Stimulated activated CD4-positive, alpha-beta T cell treated with anti-CD3 and anti-CD28 coated beads, Interleukin-15, amount 100 ng/mL, for 1 hour (primary cell): ENCODE results near the gene PGR.

Source experiments
- DNase-seq, 2 donors: peaks; one replicate each; pipeline ENCODE4 v3.0.0-alpha.2; 2020; ENCODE audit warnings: low read depth in 1 of 2, low spot score in 1 of 2

The PGR gene

GRCh38 chr11:101129203-101129943 is at the start of gene PGR:
PGR (minus strand) TSS chr11:101129813; CDS start chr11:101129070, 743 bp downstream.
- no peak for DNase-seq

GRCh38 chr11:101176381-101176780 is 46.8 kb upstream of the PGR start:
- no peak for DNase-seq

DNA sequence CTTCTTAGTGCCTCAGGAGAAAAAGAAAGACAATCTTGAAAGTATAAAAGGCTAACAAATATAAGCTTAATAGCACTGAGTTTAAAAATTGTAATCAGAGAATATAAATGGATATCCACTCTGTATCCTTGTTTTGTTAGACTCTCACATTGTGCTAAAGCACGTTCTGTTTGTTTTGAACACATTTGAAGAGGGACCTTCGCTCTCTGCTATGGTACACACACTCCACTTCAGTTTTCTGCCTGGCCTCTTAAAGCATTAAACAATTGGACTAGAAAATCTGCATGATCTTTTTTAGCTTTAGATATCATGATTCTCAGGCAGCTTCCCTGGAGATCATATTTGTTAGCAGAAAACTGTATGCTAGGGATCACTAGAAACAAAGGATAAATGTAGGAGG is 40.3 kb upstream of the PGR start:
- DNase-seq: no peak

DNA sequence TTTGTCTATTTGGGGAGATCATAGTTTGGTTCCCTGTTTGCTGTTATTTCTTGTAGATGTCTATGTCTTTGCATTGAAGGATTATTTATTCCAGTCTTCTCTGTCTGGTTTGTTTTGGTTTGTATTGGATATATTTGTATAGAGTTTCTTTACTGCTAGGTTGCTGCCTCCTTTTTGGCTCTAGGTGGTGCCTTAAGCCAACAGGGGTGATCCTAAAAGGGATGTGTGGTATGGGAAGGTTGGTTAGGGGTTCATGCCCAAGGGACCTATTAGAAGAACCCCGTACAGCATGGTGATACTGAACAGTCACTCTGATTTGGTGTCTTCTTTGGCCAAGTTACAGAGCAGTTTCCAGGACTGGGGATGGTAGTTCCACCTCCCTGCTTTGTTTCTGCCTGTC is 36.4 kb upstream of the PGR start:
- DNase-seq: no peak

GRCh38 chr11:101158119-101158518 is 28.5 kb upstream of the PGR start:
- DNase-seq: no peak

- DNase-seq: no peak
Measured at GRCh38 chr11:101138245-101138930, 8.8 kb upstream of the PGR start.

DNA sequence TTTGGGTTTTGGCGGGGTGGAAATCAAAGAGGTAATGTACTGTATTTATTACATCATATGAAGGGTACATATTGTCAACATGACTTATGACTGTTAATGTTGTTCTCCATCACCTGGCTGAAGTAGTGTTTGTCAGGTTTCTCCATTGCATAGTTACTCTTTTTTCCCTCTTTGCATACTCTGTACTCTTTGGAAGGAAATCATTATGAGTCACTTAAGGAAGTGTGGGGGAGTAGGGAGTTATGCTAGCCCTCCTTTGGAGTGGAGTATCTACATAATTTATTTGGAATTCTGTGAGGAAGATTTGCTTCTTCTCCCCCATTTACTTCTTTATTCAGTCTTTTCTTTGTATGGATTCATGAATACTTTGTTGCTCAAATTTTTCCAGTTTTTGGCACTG is 3.6 kb upstream of the PGR start:
- DNase-seq: no peak

- no peak for DNase-seq
Measured at GRCh38 chr11:101128571-101129202, 926 bp downstream of the PGR start.

DNA sequence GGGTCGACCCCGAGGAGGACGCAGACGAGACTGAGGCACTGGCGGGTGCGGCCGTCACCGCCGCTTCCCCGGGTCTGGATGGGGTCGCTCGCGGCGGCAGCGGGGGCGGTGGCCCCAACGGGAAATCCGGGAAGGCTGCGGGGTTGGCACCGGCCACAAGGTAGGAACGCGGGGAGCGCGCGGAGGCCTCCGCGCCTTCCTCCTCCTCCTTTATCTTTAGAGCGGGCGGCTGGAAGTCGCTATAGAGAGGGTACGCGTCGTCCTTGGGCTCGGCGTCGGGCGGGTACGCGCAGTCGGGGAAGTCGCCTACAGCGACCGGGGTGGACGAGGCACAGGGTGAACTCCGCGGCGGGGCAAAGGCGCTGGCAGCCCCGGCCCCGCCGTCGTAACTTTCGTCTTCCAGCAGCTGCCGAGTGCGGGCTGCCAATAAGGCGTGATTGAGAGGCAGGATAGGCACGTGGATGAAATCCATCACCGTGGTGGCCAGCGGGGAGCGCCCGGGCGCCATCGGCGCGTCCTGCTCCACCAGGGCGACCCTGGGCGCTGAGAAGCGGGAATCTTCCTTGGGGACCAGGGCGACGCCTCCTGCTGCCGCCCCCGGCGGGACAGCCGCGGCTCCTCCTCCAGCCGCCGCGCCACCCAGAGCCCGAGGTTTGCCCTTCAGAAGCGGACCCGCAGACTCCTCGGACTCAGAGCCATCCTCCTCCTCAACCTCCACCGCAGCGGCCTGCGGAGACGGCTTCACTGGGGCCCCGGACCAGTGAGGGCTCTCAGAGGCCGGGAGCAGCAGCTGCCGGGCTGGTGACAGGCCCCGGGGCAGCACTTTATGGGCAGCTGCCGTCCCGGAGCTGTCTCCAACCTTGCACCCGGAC is 1.7 kb downstream of the PGR start:
- no peak for DNase-seq

GRCh38 chr11:101127197-101127698 is 2.4 kb downstream of the PGR start:
- no peak for DNase-seq

DNA sequence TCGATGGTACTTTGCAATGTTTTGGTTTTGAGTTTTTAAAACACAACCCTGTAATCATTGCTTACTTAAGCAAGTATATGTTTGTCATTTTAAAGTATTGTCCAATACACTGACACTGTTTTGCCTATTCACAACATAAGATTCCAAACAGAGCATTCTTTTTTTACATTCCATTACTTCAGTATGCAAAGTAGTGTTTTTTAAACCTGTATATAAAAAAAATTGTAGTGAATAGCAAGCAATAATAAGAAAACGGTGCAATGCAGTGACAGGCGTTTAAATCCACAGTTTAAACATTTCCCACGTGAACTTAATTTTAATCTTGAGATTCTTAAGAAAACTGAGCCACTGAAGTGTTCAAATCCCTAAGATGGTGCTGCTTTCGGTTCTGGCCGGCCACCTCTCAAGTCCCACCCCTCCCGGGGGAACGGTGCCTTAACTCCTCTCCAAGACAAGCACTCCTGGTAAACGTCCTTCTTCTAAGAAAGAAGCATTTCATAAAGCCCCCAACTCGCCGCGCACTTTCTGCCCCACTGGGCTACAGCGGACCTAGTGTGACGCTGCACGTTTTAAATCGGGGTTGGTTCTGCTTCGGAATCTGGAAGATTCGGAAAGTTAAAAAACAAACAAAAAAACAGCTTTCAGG is 2.9 kb downstream of the PGR start:
- DNase-seq: no peak

DNA sequence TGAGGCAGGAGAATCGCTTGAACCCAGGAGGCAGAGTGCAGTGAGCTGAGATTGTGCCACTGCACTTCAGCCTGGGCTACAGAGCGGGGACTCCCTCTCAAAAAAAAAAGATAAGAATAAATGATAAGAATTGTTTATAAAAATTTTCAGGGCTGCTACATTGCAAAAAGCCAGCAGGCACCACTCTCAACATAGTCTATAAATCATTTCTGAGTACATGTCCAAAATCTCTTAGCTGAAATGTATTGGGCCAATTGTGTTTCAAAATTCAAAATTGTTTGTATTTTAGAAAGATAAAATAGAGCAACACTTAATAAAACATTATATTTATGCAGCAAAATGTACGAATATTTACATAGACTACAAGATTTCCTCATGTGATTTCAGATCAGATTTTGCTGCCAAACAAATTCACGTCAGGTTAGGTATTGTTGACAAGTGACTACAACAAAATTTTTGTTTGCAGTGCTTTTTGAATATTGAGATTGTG is 13.9 kb downstream of the PGR start:
- no peak for DNase-seq

DNA sequence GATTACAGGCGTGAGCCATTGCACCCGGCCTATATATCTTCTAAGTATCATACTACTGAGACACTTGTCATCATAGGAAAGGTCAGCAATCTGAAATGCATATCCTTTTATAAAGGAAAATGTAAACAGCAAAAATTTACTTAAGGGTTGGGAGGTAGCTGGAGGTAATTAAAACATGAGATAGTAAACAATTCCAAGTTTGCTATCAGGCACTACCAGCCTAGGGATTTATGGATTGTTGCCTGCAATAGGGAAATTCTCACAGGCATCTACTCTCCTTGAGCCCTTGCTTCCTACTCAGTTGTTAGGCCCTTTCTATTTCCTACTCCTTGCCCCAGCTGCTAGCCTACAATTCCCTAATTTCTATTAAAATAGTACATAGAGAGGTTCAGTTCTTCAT is 16.1 kb downstream of the PGR start:
- DNase-seq: no peak

DNA sequence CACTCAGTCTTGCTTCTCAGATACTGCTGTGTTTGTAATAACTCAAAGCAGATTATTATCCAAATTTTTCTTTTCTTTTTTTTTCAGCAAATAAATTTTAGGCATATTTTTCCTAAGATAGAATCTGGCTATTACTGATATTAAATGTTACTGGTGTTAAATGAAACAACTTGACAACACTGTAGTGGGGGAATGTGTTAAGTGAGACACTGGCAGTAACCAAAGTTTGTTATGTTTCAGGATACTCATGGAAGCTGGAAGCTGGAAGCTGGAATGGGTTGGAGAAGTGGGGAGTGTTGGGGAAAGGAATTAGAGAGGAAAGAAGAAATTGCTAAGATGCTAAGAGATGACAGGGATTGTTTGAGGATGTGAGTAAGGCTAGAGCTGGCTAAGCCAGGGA is 24.9 kb downstream of the PGR start:
- no peak for DNase-seq

GRCh38 chr11:101103433-101103832 is 26.2 kb downstream of the PGR start:
- no peak for DNase-seq

GRCh38 chr11:101100601-101101000 is 29.0 kb downstream of the PGR start:
- DNase-seq: no peak

- DNase-seq: no peak
Measured at GRCh38 chr11:101096036-101096704, 33.4 kb downstream of the PGR start.

DNA sequence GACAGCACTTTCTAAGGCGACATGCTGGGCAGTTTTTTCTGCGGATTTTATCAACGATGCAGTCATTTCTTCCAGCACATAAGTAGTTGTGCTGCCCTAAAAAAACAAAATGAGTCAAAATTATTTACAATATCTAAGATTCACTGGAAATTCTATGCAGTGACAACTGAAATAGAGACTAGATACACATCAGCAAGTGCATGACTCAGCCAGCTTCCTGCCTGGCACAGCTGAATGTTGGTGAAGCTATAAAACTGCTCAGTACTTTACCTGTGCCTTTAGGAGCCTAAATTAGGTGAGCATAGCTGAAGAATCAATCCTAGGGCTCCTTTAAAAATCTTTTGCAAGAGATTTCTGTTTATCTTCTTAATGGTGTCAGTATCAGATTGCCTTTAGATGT is 37.8 kb downstream of the PGR start:
- DNase-seq: no peak

- DNase-seq: no peak
Measured at GRCh38 chr11:101090679-101091270, 38.8 kb downstream of the PGR start.

- no peak for DNase-seq
Measured at GRCh38 chr11:101083335-101083734, 46.3 kb downstream of the PGR start.
